MM.1S (cell line): ENCODE data around the gene WWC2.

ENCODE experiments used
- DNase-seq: peaks from one replicate; pipeline ENCODE4 v3.0.0-alpha.2; 2015
- H2AFZ ChIP-seq: fragments of 300-600 bp; sonication (generic); 2 replicates; pipeline ENCODE4 v1.6.0; 2016; ENCODE audit warnings: antibody characterized with exemption, low read length
- H3F3A ChIP-seq: fragments of 300-600 bp; sonication (generic); 2 replicates; pipeline ENCODE4 v1.6.1; 2016; ENCODE audit warnings: mild to moderate bottlenecking, antibody characterized with exemption, low read length, moderate library complexity, mixed read lengths; ENCODE audit not compliant: insufficient read depth
- H3K27ac ChIP-seq: fragments of 300-600 bp; sonication (generic); 2 replicates; pipeline ENCODE4 v1.5.1; 2016; ENCODE audit warnings: mild to moderate bottlenecking, low read length
- H3K27me3 ChIP-seq: fragments of 300-600 bp; sonication (generic); replicated peaks from 2 replicates; pipeline ENCODE4 v1.6.0; 2016; ENCODE audit warnings: low read length; ENCODE audit not compliant: insufficient read depth
- H3K36me3 ChIP-seq: fragments of 300-600 bp; sonication (generic); replicated peaks from 2 replicates; pipeline ENCODE4 v1.6.1; 2016; ENCODE audit warnings: mild to moderate bottlenecking, low read length, mixed read lengths; ENCODE audit not compliant: insufficient read depth
- H3K4me1 ChIP-seq: fragments of 300-600 bp; sonication (generic); 2 replicates; pipeline ENCODE4 v1.6.1; 2016; ENCODE audit warnings: low read length, mixed read lengths
- H3K4me2 ChIP-seq: fragments of 300-600 bp; sonication (generic); 2 replicates; pipeline ENCODE4 v1.6.0; 2016; ENCODE audit warnings: low read depth, low read length
- H3K4me3 ChIP-seq: fragments of 300-600 bp; sonication (generic); 2 replicates; pipeline ENCODE4 v1.5.1; 2016; ENCODE audit warnings: low read length, mixed read lengths
- H3K79me2 ChIP-seq: fragments of 300-600 bp; sonication (generic); 2 replicates; pipeline ENCODE4 v1.6.1; 2016; ENCODE audit warnings: mixed run types, low read length, mixed read lengths
- H3K9ac ChIP-seq: fragments of 300-600 bp; sonication (generic); 2 replicates; pipeline ENCODE4 v1.6.1; 2016; ENCODE audit warnings: low read length, mixed read lengths
- H3K9me2 ChIP-seq: fragments of 300-600 bp; sonication (generic); replicated peaks from 2 replicates; pipeline ENCODE4 v1.6.1; 2016; ENCODE audit warnings: mild to moderate bottlenecking, low read length, mixed read lengths; ENCODE audit not compliant: insufficient read depth
- H3K9me3 ChIP-seq: fragments of 300-600 bp; sonication (generic); replicated peaks from 2 replicates; pipeline ENCODE4 v1.6.1; 2016; ENCODE audit warnings: mild to moderate bottlenecking, low read length, mixed read lengths; ENCODE audit not compliant: insufficient read depth
- H4K20me1 ChIP-seq: fragments of 300-600 bp; sonication (generic); 2 replicates; pipeline ENCODE4 v1.6.1; 2016; ENCODE audit warnings: mild to moderate bottlenecking, low read length, moderate library complexity, mixed read lengths; ENCODE audit not compliant: insufficient read depth
- EZH2 ChIP-seq: fragments of 300-600 bp; sonication (generic); optimal IDR thresholded peaks from 2 replicates; pipeline ENCODE3; 2017; ENCODE audit warnings: low read depth, mild to moderate bottlenecking, antibody characterized with exemption, low read length, mixed read lengths
- EZH2phosphoT487 ChIP-seq: fragments of 300-600 bp; sonication (generic); IDR thresholded peaks from 2 replicates; pipeline ENCODE4 v1.6.1; 2018; ENCODE audit warnings: antibody characterized with exemption, low read length
- TF ChIP-seq, protein P1 (sequence below): fragments of 300-600 bp; sonication (generic); IDR thresholded peaks from 2 replicates; pipeline ENCODE4 v1.5.1; 2016; ENCODE audit warnings: antibody characterized with exemption, low read length, mixed read lengths

Gene WWC2

DNA sequence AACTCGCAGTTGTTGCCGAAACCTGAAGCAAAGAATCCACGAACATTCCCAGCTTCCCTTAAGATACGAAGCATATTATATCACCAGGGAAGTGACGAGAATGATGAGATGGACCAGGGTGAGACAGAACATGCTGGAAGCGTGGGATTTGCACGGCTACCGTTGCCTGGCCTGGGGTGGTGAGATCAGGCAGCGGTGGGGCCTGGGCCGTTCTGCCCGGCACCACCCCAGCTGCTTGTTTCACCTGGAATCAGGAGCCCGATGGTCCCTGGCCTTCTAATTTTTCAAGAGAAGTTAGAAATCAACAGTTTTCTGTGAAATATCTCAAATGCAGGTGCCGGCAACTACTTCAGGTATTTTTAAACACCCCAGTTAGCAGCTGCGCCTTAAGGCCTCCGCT lies 215.3 kb downstream of the WWC2 start:
- TF ChIP-seq EZH2phosphoT487 (no peak), EZH2 (no peak)
- TF ChIP-seq, protein P1, sequence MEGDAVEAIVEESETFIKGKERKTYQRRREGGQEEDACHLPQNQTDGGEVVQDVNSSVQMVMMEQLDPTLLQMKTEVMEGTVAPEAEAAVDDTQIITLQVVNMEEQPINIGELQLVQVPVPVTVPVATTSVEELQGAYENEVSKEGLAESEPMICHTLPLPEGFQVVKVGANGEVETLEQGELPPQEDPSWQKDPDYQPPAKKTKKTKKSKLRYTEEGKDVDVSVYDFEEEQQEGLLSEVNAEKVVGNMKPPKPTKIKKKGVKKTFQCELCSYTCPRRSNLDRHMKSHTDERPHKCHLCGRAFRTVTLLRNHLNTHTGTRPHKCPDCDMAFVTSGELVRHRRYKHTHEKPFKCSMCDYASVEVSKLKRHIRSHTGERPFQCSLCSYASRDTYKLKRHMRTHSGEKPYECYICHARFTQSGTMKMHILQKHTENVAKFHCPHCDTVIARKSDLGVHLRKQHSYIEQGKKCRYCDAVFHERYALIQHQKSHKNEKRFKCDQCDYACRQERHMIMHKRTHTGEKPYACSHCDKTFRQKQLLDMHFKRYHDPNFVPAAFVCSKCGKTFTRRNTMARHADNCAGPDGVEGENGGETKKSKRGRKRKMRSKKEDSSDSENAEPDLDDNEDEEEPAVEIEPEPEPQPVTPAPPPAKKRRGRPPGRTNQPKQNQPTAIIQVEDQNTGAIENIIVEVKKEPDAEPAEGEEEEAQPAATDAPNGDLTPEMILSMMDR, result no peak
- no peak overlapping the region for H3K27ac ChIP-seq
- no peak overlapping the region for H3K9ac ChIP-seq
- H3K9me2 ChIP-seq, result no peaks in the 10 kb centered on the region
- H2AFZ ChIP-seq, result no peak overlapping the region
- no peak overlapping the region for H3K4me3 ChIP-seq
- H3K9me3 ChIP-seq, result no peaks in the 10 kb centered on the region
- no peaks in the 10 kb centered on the region for H3F3A ChIP-seq
- no peaks in the 10 kb centered on the region for H3K4me1 ChIP-seq
- H3K4me2 ChIP-seq, result no peak overlapping the region
- no peaks in the 10 kb centered on the region for H3K79me2 ChIP-seq
- H3K27me3 ChIP-seq, result no peaks in the 10 kb centered on the region
- no peaks in the 10 kb centered on the region for H3K36me3 ChIP-seq
- no peak for DNase-seq
- H4K20me1 ChIP-seq, result no peaks in the 10 kb centered on the region

DNA sequence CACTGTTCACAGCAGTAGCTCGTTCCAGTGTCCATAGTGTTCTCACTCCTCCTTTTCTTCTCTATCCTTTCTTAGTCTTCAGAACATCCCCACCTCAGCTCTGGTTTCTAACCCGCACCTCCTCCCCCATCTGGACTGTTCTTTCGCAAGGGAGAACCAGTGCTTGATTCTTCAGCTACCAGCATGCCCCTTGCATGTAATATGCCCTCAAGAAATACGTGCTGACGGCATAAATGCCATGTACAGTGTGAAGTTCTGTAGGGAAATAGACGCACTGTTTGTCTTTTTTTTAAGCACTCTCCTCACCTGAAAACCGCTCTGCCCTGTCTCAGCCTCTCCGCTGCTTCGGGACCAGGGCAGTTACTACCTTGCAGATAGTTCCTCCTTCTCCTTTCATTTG lies 215.7 kb downstream of the WWC2 start:
- H3K36me3 ChIP-seq, result no peaks in the 10 kb centered on the region
- TF ChIP-seq, protein P1, result no peak
- TF ChIP-seq EZH2, result no peak
- TF ChIP-seq EZH2phosphoT487, result no peak

DNA sequence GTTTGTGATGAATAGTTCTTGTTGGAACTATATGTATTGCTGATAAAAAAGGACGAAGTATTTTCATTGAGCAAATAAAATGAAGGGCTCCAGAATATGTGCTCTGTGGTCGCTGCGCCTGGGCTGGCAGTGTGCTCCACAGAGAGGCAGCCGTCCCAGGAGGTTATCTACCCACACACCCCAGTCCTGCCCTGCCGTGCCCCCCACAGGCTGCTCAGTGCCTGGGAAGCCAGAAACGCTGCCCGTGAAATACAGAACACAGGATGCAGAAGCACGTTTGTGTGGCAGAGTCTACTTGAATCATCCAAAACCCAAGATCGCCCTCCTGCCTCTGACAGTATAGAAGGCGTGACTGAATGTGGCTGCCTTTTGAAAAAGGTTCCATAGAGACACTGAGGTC lies 219.6 kb downstream of the WWC2 start:
- Histone ChIP-seq H3K79me2 (no peaks in the 10 kb centered on the region), H3K9me3 (no peaks in the 10 kb centered on the region), H3K9me2 (no peaks in the 10 kb centered on the region), H3K4me2 (no peak overlapping the region), H2AFZ (no peak overlapping the region), H3K36me3 (no peaks in the 10 kb centered on the region), H3F3A (no peaks in the 10 kb centered on the region), H3K4me3 (no peak overlapping the region), H3K27me3 (no peaks in the 10 kb centered on the region), H3K27ac (no peak overlapping the region), H3K4me1 (no peaks in the 10 kb centered on the region), H4K20me1 (no peaks in the 10 kb centered on the region), H3K9ac (no peak overlapping the region)
- no peak for DNase-seq
- no peak for TF ChIP-seq EZH2
- TF ChIP-seq, protein P1, result no peak
- TF ChIP-seq EZH2phosphoT487, result no peak

More for the DNA sequence above, 215.7 kb downstream of the WWC2 start:
- no peak overlapping the region for H3K4me3 ChIP-seq
- H3K9ac ChIP-seq, result no peak overlapping the region
- H2AFZ ChIP-seq, result no peak overlapping the region
- DNase-seq, result no peak
- H3K4me2 ChIP-seq, result no peak overlapping the region
- H3K27me3 ChIP-seq, result no peaks in the 10 kb centered on the region
- no peaks in the 10 kb centered on the region for H3K9me3 ChIP-seq
- no peaks in the 10 kb centered on the region for H3K79me2 ChIP-seq
- H3K9me2 ChIP-seq, result no peaks in the 10 kb centered on the region
- H3F3A ChIP-seq, result no peaks in the 10 kb centered on the region
- H3K4me1 ChIP-seq, result no peaks in the 10 kb centered on the region
- no peaks in the 10 kb centered on the region for H4K20me1 ChIP-seq
- no peak overlapping the region for H3K27ac ChIP-seq
